ENCODE measurements around the gene DENND11. TPM values are rescaled to one million over a fixed set of nuclear protein-coding genes. Genes with fewer than 3 reads are reported as not detected.

The DENND11 gene
- total and polyA plus RNA-seq, 7 donors = 6.0 to 17.1 (median 14.3) TPM

DNA sequence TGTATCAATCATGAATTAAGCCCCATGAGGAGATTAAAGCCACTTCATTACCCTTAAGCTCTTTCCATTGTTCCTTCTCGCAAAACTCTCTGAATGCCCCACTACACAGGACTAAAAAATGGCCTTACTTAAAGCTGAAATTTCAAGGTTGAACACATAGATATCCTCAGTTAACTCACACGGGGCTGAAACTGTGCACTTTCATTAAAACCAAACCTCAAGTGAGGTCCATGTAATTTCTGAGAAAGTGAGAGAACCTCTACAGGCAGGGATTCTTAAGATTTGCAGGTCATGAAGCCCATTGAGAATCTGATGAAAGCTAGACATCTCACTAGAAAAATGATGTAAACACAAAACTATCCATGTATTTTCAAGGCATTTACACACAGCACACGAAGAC lies 15.9 kb downstream of the DENND11 start:
- no peak for DNase-seq
- H3K9me3 ChIP-seq = no peaks in the 10 kb centered on the region
- no peaks in the 10 kb centered on the region for H3K27me3 ChIP-seq
- WGBS, 2 donors = 92% methylated on average over 3 of the region's 3 CpGs
- no peak overlapping the region for H3K4me3 ChIP-seq
- peaks cover 0 to 50% (median 14%) of the 10 kb centered on the region in 4 donors for H3K36me3 ChIP-seq
- H3K4me1 ChIP-seq = no peaks in the 10 kb centered on the region
- TF ChIP-seq EP300 (IDR thresholded peaks at IDR 0.05) (no peak), POLR2AphosphoS5 (IDR thresholded peaks at IDR 0.05) (no peak), POLR2A (IDR thresholded peaks at IDR 0.05) (no peak)
- TF ChIP-seq, protein P1, sequence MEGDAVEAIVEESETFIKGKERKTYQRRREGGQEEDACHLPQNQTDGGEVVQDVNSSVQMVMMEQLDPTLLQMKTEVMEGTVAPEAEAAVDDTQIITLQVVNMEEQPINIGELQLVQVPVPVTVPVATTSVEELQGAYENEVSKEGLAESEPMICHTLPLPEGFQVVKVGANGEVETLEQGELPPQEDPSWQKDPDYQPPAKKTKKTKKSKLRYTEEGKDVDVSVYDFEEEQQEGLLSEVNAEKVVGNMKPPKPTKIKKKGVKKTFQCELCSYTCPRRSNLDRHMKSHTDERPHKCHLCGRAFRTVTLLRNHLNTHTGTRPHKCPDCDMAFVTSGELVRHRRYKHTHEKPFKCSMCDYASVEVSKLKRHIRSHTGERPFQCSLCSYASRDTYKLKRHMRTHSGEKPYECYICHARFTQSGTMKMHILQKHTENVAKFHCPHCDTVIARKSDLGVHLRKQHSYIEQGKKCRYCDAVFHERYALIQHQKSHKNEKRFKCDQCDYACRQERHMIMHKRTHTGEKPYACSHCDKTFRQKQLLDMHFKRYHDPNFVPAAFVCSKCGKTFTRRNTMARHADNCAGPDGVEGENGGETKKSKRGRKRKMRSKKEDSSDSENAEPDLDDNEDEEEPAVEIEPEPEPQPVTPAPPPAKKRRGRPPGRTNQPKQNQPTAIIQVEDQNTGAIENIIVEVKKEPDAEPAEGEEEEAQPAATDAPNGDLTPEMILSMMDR (IDR thresholded peaks at IDR 0.05) = no peak
- no peak overlapping the region for H3K27ac ChIP-seq
- intact Hi-C loops (cut with DNase I) = no loop called here

DNA sequence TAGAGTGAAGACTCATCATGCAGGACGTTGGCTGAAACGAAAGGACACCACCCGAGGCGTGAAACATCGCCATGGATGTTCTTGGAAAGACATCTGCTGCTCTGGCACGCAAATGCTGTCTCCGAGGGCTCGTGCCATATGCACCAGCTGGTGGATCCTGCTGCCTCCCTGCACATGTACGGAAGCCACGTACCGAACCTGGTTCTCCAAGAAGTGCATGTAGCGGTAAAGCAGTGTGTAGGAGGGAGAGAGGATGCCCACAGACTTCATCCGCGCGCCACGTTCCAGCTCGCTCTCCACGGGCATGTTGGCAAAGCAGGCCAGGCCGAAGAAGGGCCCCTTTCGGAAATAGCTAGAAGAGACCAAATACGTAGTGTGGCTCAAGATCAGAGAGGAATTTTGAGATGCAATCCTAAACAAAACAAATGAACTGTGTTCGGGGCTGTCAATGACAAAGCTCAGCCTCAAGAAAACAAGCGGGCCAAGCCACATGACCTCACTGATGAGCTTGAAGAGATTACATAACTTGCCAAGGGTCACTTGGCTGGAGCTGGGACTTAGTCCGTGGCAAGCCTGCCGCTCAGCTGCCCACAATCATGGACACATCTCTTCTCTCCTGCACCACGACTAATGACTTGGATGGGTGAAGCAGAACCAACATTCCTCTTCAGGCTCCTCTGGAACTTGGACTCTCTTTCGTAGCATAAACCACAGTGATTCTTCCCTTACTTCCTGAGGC lies 16.5 kb downstream of the DENND11 start:
- no peaks in the 10 kb centered on the region for H3K27me3 ChIP-seq
- no peaks in the 10 kb centered on the region for H3K4me1 ChIP-seq
- peaks cover 0 to 56% (median 14%) of the 10 kb centered on the region in 4 donors for H3K36me3 ChIP-seq
- H3K4me3 ChIP-seq = no peak overlapping the region
- no peaks in the 10 kb centered on the region for H3K9me3 ChIP-seq
- TF ChIP-seq POLR2A (IDR thresholded peaks at IDR 0.05) = no peak
- no peak for TF ChIP-seq EP300 (IDR thresholded peaks at IDR 0.05)
- TF ChIP-seq, protein P1 (IDR thresholded peaks at IDR 0.05) = no peak
- TF ChIP-seq POLR2AphosphoS5 (IDR thresholded peaks at IDR 0.05) = no peak
- 94% methylated on average over 27 of the region's 27 CpGs for WGBS, 2 donors
- intact Hi-C loops (cut with DNase I) = no loop called here
- no peak for DNase-seq
- H3K27ac ChIP-seq = no peak overlapping the region

DNA sequence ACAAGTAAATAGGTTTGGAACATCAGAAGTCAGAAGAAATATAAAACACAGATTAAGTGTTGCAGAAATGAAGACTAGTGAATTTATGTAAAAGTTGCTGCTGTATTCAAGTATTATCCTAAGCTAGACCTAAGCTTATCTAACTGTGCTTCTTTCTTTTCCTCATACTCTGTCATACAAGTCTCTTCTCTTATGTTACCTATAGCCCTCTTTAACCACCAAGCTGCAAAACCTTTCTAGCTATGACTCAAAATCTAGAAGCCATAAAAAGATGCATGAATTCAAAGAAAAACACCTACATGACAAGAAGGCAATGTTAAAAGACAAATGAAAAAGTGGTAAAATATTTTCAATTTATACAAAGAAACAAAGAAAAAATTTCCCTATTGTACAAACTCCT lies 23.0 kb downstream of the DENND11 start:
- H3K4me1 ChIP-seq = no peaks in the 10 kb centered on the region
- TF ChIP-seq POLR2AphosphoS5 (IDR thresholded peaks at IDR 0.05) (no peak), EP300 (IDR thresholded peaks at IDR 0.05) (no peak), POLR2A (IDR thresholded peaks at IDR 0.05) (no peak)
- TF ChIP-seq, protein P1 (IDR thresholded peaks at IDR 0.05) = no peak
- H3K4me3 ChIP-seq = no peak overlapping the region
- peaks cover 0 to 44% (median 8%) of the 10 kb centered on the region in 4 donors for H3K36me3 ChIP-seq
- H3K9me3 ChIP-seq = no peaks in the 10 kb centered on the region
- no peaks in the 10 kb centered on the region for H3K27me3 ChIP-seq
- intact Hi-C loops (cut with DNase I) = no loop called here
- no peak for DNase-seq
- no peak overlapping the region for H3K27ac ChIP-seq

DNA sequence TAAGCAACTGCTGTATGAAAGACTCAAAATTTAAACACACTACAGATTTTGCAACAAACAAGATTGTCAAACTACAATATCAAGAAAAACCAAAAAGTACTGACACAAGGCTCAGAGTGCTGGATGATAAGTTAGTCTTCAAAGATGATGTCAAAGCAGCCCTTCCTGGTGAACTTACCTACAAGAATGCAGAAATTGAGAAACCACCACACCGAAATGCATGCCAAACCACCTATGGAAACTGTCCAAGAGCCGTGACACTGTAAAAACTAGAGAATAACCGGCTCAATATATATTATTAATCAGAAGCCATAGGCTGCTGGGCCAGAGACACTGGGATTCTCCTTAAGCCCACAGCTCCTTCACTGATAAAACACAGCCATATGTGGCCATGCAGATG lies 25.3 kb downstream of the DENND11 start:
- Histone ChIP-seq H3K4me3 (no peak overlapping the region), H3K36me3 (peaks cover 0 to 39% (median 1%) of the 10 kb centered on the region in 4 donors), H3K9me3 (no peaks in the 10 kb centered on the region), H3K27ac (no peak overlapping the region), H3K27me3 (no peaks in the 10 kb centered on the region), H3K4me1 (no peaks in the 10 kb centered on the region)
- 75 to 89% methylated on average over 3 of the region's 3 CpGs for WGBS, 2 donors
- TF ChIP-seq POLR2AphosphoS5 (IDR thresholded peaks at IDR 0.05) (no peak), POLR2A (IDR thresholded peaks at IDR 0.05) (no peak), EP300 (IDR thresholded peaks at IDR 0.05) (no peak)
- TF ChIP-seq, protein P1 (IDR thresholded peaks at IDR 0.05) = no peak
- intact Hi-C loops (cut with DNase I) = no loop called here
- DNase-seq = no peak
